ENCODE results near the gene NRAS. TPM values are rescaled to one million over a fixed set of nuclear protein-coding genes. Genes with fewer than 3 reads are reported as not detected.

The NRAS gene
- total and polyA plus RNA-seq, 9 of the 15 experiments (the other 6 are each of a cell fraction or from before 2014, with no cell fraction given): 40.7 to 94.5 (median 75.4) TPM

DNA sequence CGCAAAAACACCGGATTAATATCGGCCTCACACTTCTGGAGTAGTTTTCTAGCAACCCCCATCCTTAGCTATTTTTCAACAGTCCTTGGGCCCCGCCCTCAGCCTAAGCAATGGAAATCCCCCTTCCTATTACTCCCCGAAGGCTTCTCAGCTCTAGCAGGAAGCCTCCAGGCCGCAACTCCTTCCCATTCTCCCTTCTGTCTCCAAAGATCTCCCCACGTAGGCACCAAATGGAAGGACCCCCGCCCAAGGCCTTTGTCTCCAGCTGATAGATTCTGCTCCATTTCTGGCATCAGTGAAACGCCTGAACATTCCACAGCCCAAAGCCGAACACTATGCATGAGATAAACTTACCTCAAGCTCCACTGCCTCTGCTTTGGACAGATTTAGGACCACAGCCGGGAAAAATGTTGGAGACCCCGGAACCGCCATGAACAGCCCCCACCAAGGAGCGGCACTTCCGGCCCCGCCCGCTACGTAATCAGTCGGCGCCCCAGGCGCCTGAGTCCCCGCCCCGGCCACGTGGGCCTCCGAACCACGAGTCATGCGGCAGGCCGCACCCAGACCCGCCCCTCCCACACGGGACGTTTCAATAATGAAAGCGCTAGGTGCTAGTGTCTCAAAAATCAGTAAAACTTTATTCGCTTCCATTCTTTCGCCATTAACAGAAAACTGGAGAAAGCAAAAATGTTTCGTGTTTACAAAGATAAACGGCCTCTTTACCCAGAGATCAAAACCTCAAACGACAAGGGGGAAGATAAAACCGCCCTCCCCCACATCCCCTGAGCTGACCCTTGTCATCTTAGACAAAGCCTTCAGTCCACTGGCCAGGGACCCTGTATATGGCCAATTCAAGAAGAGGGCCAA, at the start of gene NRAS (continued):
- TF ChIP-seq ATF1 (CRISPR knock-in tag; IDR thresholded peaks at IDR 0.05) (peak; percentile 91), ATF1 (tag; IDR thresholded peaks at IDR 0.05) (peak; percentile 99), KDM2B (CRISPR knock-in tag; IDR thresholded peaks at IDR 0.05) (no peak), ZBTB7A (IDR thresholded peaks at IDR 0.05; ENCODE audit: borderline replicate concordance, control insufficient read depth, low read depth, low read length) (peak; percentile 94), TCF3 (CRISPR knock-in tag; IDR thresholded peaks at IDR 0.05) (peak; percentile 18; the same call in 1 of the 2 replicates), HIVEP1 (CRISPR knock-in tag; IDR thresholded peaks at IDR 0.05) (no peak), SRSF1 (IDR thresholded peaks at IDR 0.05; ENCODE audit: low read depth, low read length) (no peak), CAMTA2 (CRISPR knock-in tag; conservative IDR thresholded peaks at IDR 0.05) (no peak), NCOA1 (IDR thresholded peaks at IDR 0.05; ENCODE audit: low read depth) (peak; percentile 50; the same call in 1 of the 2 replicates), HNRNPK (IDR thresholded peaks at IDR 0.05; ENCODE audit: low read depth, low read length, poor library complexity, severe bottlenecking) (no peak), DDX20 (tag; IDR thresholded peaks at IDR 0.05; ENCODE audit: low read depth) (no peak), ZNF253 (CRISPR knock-in tag; conservative IDR thresholded peaks at IDR 0.05) (peak; percentile 22; the same call in 1 of the 2 replicates)
- TF ChIP-seq, protein P1, sequence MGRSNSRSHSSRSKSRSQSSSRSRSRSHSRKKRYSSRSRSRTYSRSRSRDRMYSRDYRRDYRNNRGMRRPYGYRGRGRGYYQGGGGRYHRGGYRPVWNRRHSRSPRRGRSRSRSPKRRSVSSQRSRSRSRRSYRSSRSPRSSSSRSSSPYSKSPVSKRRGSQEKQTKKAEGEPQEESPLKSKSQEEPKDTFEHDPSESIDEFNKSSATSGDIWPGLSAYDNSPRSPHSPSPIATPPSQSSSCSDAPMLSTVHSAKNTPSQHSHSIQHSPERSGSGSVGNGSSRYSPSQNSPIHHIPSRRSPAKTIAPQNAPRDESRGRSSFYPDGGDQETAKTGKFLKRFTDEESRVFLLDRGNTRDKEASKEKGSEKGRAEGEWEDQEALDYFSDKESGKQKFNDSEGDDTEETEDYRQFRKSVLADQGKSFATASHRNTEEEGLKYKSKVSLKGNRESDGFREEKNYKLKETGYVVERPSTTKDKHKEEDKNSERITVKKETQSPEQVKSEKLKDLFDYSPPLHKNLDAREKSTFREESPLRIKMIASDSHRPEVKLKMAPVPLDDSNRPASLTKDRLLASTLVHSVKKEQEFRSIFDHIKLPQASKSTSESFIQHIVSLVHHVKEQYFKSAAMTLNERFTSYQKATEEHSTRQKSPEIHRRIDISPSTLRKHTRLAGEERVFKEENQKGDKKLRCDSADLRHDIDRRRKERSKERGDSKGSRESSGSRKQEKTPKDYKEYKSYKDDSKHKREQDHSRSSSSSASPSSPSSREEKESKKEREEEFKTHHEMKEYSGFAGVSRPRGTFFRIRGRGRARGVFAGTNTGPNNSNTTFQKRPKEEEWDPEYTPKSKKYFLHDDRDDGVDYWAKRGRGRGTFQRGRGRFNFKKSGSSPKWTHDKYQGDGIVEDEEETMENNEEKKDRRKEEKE (IDR thresholded peaks at IDR 0.05; ENCODE audit: borderline replicate concordance in 1 of 2, control insufficient read depth in 1 of 2, low read depth in 2 of 2, low read length in 1 of 2): peak; percentile 17 to 44; a peak in 1 of 4 replicates
- TF ChIP-seq, protein P2, sequence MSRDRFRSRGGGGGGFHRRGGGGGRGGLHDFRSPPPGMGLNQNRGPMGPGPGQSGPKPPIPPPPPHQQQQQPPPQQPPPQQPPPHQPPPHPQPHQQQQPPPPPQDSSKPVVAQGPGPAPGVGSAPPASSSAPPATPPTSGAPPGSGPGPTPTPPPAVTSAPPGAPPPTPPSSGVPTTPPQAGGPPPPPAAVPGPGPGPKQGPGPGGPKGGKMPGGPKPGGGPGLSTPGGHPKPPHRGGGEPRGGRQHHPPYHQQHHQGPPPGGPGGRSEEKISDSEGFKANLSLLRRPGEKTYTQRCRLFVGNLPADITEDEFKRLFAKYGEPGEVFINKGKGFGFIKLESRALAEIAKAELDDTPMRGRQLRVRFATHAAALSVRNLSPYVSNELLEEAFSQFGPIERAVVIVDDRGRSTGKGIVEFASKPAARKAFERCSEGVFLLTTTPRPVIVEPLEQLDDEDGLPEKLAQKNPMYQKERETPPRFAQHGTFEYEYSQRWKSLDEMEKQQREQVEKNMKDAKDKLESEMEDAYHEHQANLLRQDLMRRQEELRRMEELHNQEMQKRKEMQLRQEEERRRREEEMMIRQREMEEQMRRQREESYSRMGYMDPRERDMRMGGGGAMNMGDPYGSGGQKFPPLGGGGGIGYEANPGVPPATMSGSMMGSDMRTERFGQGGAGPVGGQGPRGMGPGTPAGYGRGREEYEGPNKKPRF (IDR thresholded peaks at IDR 0.05; ENCODE audit: low read depth, low read length): no peak
- TF ChIP-seq, protein P3, sequence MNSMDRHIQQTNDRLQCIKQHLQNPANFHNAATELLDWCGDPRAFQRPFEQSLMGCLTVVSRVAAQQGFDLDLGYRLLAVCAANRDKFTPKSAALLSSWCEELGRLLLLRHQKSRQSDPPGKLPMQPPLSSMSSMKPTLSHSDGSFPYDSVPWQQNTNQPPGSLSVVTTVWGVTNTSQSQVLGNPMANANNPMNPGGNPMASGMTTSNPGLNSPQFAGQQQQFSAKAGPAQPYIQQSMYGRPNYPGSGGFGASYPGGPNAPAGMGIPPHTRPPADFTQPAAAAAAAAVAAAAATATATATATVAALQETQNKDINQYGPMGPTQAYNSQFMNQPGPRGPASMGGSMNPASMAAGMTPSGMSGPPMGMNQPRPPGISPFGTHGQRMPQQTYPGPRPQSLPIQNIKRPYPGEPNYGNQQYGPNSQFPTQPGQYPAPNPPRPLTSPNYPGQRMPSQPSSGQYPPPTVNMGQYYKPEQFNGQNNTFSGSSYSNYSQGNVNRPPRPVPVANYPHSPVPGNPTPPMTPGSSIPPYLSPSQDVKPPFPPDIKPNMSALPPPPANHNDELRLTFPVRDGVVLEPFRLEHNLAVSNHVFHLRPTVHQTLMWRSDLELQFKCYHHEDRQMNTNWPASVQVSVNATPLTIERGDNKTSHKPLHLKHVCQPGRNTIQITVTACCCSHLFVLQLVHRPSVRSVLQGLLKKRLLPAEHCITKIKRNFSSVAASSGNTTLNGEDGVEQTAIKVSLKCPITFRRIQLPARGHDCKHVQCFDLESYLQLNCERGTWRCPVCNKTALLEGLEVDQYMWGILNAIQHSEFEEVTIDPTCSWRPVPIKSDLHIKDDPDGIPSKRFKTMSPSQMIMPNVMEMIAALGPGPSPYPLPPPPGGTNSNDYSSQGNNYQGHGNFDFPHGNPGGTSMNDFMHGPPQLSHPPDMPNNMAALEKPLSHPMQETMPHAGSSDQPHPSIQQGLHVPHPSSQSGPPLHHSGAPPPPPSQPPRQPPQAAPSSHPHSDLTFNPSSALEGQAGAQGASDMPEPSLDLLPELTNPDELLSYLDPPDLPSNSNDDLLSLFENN (IDR thresholded peaks at IDR 0.05; ENCODE audit: low read depth in 2 of 2, low read length in 2 of 2): 0 out of 4 replicates have a peak, but pooled peaks of 1 of the 2 experiments have one; percentile 44
- TF ChIP-seq, protein P4, sequence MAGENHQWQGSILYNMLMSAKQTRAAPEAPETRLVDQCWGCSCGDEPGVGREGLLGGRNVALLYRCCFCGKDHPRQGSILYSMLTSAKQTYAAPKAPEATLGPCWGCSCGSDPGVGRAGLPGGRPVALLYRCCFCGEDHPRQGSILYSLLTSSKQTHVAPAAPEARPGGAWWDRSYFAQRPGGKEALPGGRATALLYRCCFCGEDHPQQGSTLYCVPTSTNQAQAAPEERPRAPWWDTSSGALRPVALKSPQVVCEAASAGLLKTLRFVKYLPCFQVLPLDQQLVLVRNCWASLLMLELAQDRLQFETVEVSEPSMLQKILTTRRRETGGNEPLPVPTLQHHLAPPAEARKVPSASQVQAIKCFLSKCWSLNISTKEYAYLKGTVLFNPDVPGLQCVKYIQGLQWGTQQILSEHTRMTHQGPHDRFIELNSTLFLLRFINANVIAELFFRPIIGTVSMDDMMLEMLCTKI (IDR thresholded peaks at IDR 0.05; ENCODE audit: partially characterized antibody): no peak
